Measurements from ENCODE around the gene WDR36.

WDR36 gene

GRCh38 chr5:111092062-111092853 is at the start of gene WDR36:
Gene WDR36, plus strand, starts transcription at chr5:111092348. Its CDS starts 109 bp downstream, at chr5:111092457.
- DNase-seq = peak; percentile 67 to 86

DNA sequence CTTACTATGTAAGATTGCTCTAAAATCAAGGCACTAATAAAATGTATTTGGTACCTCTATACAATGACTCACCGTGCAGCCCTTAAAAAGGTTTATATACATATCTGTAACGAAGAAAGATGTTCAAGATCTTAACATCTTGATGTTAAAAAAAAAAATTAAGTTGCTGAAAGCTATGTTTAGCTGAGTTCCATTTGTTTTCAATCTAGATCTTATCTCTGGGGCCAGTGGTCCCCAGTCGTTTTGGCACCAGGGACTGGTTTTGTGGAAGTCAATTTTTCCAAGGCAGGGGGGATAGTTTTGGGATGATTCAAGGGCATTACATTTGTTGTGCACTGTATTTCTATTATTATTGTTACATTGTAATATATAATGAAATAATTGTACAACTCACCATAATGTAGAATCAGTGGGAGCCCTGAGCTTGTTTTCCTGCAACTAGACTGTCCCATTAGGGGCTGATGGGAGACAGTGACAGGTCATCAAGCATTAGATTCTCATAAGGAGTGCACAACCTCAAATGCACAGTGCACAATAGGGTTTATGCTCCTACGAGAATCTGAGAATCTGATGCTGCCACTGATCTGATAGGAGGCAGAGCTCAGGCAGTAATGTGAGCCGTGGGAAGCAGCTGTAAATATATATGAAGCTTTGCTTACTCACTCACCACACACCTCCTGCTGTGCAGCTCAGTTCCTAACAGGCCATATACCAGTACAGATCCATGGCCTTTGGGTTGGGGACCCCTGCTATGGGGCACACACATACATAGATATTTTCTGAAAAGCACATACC is 48.2 kb upstream of the WDR36 start:
- DNase-seq = no peak

- no peak for DNase-seq
Observed at GRCh38 chr5:111058064-111058463, 34.1 kb upstream of the WDR36 start.

DNA sequence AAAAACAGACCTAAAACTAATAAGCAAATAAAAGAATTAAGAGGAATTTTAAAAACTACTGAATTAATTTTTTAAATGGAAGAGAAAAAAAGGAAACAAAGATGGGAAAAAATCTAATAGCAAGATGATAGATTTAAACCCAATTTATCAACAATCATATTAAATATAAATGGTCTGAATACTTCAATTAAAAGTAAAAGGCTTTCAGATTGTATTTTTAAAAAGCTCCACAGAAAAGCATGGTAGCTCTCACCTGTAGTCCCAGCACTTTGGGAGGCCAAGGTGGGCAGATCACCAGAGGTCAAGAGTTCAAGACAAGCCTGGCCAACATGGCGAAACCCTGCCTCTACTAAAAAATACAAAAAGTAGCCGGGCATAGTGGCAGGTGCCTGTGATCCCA is 32.0 kb upstream of the WDR36 start:
- no peak for DNase-seq

DNA sequence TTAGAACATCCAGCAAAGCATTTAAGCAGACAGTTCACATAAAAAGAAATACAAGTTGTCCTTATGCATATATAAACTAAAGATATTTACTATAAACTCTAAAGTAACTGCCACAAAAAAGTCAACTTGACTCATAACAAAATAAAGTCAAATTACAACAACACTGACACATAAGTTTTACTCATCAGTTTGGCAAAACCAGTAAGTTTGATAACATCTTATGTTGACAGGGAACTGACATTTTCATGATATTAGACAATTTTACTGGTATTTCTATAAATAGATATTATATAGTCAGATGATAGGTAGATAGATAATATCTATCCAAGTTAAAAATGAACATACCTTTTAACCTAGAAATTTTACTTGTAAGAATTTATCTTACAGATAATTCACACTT is 30.5 kb upstream of the WDR36 start:
- no peak for DNase-seq

- DNase-seq = no peak
Observed at GRCh38 chr5:111063709-111064322, 28.3 kb upstream of the WDR36 start.

- DNase-seq = no peak
Observed at GRCh38 chr5:111066261-111066938, 25.7 kb upstream of the WDR36 start.

DNA sequence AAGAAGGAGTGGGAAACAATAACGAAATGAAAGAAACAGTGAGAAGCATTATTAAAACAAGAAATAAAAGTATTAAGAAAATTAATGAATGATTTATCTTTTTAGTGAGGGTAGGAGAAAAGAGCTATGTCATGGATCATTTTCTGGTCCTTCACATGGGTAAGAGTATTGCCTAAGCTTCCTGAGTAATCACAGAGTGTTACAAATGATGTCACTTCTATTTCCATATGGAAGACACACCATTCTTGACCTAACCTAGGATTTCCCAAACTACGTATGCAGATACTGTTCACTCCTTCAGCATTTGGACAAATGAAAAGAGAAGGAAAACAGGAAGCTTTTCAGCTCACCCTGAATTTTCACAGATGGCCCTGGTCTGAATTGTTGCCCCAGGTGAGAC is 23.9 kb upstream of the WDR36 start:
- no peak for DNase-seq

- no peak for DNase-seq
Observed at GRCh38 chr5:111069839-111070238, 22.3 kb upstream of the WDR36 start.

DNA sequence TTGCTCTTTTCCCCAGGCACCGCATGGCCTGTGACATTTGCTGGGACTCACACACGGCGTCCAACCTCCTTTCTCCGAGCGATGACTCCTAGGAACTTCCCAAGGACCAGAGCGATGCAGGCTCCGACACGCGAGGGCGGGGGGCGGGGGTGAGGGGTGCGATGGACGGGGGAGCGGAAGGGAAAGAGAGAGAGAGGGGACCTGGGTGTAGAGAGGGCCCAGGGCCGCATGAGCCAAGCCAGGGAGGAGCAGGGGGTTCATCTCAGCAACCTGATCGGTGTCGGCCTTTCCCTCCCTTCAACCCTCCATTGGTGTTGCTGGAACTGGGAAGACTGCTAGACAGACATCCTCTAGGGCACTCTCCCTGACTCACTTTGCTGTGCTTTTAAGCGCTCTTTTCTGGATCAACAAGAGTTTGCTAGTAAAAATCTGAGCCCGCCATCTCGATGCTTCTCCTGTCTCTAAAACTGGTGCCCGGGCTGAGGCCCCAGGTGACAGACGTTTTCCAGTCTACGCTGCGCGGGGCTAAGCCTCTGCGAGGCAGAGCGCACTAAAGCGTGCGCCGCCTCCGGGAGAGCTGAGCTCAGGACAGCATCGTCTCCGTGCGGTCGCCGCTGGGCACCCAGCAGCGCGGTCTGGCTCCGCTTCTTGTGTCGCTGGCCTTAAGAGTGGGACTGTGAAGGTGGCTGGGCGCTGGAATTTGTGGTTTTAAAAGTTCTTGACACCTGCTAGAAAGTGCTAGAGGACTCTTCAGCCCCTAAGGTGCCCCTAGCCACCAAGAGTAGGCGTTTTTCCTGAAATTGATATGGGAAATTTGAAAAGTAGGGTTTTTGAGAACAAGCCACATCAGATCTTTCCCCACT is 21.6 kb upstream of the WDR36 start:
- no peak for DNase-seq

DNA sequence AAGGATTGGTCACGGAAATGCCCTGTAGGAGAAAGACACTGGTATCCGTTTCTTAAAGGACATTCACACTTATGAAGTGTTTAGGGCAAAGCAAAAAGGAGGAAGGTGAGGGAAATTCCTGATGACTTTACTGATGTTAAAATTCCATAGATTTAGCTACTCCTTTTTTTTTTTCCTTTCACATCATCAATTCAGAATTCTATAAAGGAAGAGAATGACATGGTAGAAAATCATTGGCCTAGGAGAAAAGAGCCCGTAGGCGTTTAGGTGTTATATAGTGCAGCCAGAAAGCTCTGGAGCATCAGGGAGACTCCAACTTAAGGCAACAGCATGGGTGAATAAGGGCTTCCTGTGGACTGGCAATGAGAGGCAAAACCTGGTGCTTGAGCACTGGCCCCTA is 20.7 kb upstream of the WDR36 start, which contains the start of gene TSLP:
TSS of gene TSLP (plus strand) at position 301 of the 400 bp plus-strand sequence. CDS start 178 bp downstream, outside the sequence.
- no peak for DNase-seq

DNA sequence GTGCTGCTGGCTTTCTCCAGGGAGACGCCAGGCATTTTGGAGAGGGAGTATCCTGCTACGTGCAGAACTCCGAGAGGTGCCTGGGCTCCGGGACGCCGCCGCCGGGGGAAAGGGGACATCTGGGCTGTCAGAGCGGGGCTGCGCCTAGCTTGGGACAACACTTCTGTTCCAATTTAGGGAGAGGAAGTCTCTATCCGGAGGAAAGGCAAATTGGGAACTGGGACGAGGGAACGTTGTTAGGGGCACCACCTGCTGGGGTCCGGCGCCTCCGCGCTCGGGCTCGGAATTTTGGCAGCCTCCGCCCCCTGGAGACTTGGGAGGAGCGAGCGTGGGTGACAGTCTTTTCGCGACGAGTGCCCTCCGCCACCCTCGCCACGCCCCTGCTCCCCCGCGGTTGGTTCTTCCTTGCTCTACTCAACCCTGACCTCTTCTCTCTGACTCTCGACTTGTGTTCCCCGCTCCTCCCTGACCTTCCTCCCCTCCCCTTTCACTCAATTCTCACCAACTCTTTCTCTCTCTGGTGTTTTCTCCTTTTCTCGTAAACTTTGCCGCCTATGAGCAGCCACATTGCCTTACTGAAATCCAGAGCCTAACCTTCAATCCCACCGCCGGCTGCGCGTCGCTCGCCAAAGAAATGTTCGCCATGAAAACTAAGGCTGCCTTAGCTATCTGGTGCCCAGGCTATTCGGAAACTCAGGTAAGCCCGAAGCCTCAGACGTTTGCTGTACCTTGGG is 19.0 kb upstream of the WDR36 start:
- peak; percentile 30 to 66 for DNase-seq

GRCh38 chr5:111074244-111074643 is 17.9 kb upstream of the WDR36 start:
- DNase-seq = no peak

GRCh38 chr5:111075520-111075919 is 16.6 kb upstream of the WDR36 start:
- no peak for DNase-seq

DNA sequence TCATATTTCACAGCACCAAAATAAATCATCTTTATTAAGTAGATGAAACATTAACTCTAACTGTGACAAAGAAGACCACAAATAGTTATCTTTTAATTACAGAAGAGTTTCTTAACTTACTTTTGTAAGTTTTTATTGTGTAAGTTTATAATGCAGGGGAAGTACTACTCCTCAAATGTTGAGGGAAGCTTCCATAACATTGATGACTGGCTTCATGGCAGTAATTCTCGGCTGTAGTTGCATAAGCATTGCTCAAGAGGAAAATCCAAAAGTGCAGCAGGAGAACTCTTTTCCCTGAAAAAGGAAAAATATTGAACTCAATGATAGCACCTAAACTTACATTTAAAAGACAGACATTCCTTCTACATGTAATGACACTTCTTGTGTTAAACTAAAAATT is 16.1 kb upstream of the WDR36 start:
- no peak for DNase-seq

- DNase-seq = no peak
Observed at GRCh38 chr5:111077678-111078077, 14.5 kb upstream of the WDR36 start.

- DNase-seq = no peak
Observed at GRCh38 chr5:111079846-111080245, 12.3 kb upstream of the WDR36 start.

- DNase-seq = peak in 1 of 2 donors; percentile 84
Observed at GRCh38 chr5:111083323-111083722, 8.8 kb upstream of the WDR36 start.

- DNase-seq = no peak
Observed at GRCh38 chr5:111095982-111096381, 3.8 kb downstream of the WDR36 start.

- no peak for DNase-seq
Observed at GRCh38 chr5:111099058-111099778, 7.1 kb downstream of the WDR36 start.

Measured in bone marrow (tissue), 2 donors.